GM18867 (cell line): ENCODE results near the gene OTOG.

Experiments
- ATAC-seq: cut with Tn5 transposase; IDR thresholded peaks from one replicate; pipeline ENCODE4 v1.9.1; 2021; ENCODE audit warnings: mild to moderate bottlenecking, moderate library complexity; ENCODE audit not compliant: unreplicated experiment

Gene OTOG

GRCh38 chr11:17581036-17581731 lies 34.1 kb downstream of the OTOG start:
- ATAC-seq, result no peak

- ATAC-seq, result no peak
Observed at GRCh38 chr11:17581732-17582053, 34.6 kb downstream of the OTOG start.

- no peak for ATAC-seq
Observed at GRCh38 chr11:17585911-17586695, 39.0 kb downstream of the OTOG start.

GRCh38 chr11:17588166-17588565 lies 41.1 kb downstream of the OTOG start:
- no peak for ATAC-seq

- no peak for ATAC-seq
Observed at GRCh38 chr11:17588721-17589120, 41.7 kb downstream of the OTOG start.

- ATAC-seq, result no peak
Observed at GRCh38 chr11:17590463-17590862, 43.4 kb downstream of the OTOG start.

- ATAC-seq, result no peak
Observed at GRCh38 chr11:17591293-17591692, 44.2 kb downstream of the OTOG start.

GRCh38 chr11:17593466-17594245 lies 46.6 kb downstream of the OTOG start:
- ATAC-seq, result no peak

GRCh38 chr11:17594686-17595192 lies 47.7 kb downstream of the OTOG start:
- no peak for ATAC-seq

GRCh38 chr11:17595526-17596309 lies 48.7 kb downstream of the OTOG start:
- ATAC-seq, result no peak

- ATAC-seq, result no peak
Observed at GRCh38 chr11:17596310-17596669, 49.2 kb downstream of the OTOG start.

GRCh38 chr11:17596711-17597110 lies 49.7 kb downstream of the OTOG start:
- ATAC-seq, result no peak

- no peak for ATAC-seq
Observed at GRCh38 chr11:17597770-17598169, 50.7 kb downstream of the OTOG start.

- peak; percentile 93 for ATAC-seq
Observed at GRCh38 chr11:17598700-17599459, 51.8 kb downstream of the OTOG start.

- ATAC-seq, result no peak
Observed at GRCh38 chr11:17599460-17599925, 52.4 kb downstream of the OTOG start.

GRCh38 chr11:17600316-17601255 lies 53.5 kb downstream of the OTOG start:
- no peak for ATAC-seq

GRCh38 chr11:17601256-17601671 lies 54.2 kb downstream of the OTOG start:
- ATAC-seq, result no peak

GRCh38 chr11:17601676-17602075 lies 54.6 kb downstream of the OTOG start:
- ATAC-seq, result no peak
